GM10248 (cell line): ENCODE data around the gene PIGK.
A peak's percentile ranks its signal among the peaks of the same experiment; 100 is the strongest.

ENCODE experiments used
- CTCF ChIA-PET: fragments of 300-600 bp; sonication (Branson Sonifier 250); formaldehyde crosslinking; extraction: SDS; loops from one replicate; lab custom pipeline; 2021; ENCODE audit warnings: antibody characterized with exemption; lab: Yijun Ruan, JAX
- POLR2A ChIA-PET: fragments of 350-650 bp; sonication (Branson Sonifier 250); formaldehyde crosslinking; extraction: SDS; loops from one replicate; lab custom pipeline; 2020; ENCODE audit warnings: antibody characterized with exemption; lab: Yijun Ruan, JAX
- DNase-seq: peaks from one replicate; pipeline ENCODE4 v3.0.0; 2012; ENCODE audit errors: extremely low spot score
- TF ChIP-seq, protein P1 (sequence below): IDR thresholded peaks from 2 replicates; pipeline ENCODE4 v1.5.1; 2012; ENCODE audit warnings: mild to moderate bottlenecking, low read depth; ENCODE audit errors: extremely low read depth, missing control alignments, control extremely low read depth

PIGK gene

DNA sequence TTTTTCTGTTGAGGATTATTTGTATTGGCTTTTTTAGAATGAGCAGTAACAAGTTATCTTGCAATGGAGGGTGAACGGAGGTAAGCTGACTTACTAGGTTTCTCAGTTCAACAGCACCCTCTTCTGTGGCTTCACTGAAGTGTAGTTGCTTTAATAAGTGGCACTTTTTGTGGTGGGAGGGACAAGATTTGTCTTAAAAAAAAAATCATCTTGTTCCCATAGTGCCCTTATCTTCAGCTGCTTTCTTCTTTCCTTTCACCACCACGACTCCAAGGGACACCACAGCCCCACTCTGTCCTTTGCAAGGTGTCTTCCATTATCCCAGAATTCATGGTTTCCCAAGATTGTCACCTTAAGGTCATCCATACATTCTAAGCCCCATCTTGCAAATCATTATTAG lies 92.9 kb downstream of the PIGK start:
- ChIA-PET CTCF (interaction anchor here (1.0 kb wide), 2 partner anchors 12 to 972 kb away, joined by 3 read pairs; no protein-coding TSS in a partner anchor), POLR2A (no interaction called here)
- peak; percentile 37 for DNase-seq
- TF ChIP-seq, protein P1, sequence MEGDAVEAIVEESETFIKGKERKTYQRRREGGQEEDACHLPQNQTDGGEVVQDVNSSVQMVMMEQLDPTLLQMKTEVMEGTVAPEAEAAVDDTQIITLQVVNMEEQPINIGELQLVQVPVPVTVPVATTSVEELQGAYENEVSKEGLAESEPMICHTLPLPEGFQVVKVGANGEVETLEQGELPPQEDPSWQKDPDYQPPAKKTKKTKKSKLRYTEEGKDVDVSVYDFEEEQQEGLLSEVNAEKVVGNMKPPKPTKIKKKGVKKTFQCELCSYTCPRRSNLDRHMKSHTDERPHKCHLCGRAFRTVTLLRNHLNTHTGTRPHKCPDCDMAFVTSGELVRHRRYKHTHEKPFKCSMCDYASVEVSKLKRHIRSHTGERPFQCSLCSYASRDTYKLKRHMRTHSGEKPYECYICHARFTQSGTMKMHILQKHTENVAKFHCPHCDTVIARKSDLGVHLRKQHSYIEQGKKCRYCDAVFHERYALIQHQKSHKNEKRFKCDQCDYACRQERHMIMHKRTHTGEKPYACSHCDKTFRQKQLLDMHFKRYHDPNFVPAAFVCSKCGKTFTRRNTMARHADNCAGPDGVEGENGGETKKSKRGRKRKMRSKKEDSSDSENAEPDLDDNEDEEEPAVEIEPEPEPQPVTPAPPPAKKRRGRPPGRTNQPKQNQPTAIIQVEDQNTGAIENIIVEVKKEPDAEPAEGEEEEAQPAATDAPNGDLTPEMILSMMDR = peak; percentile 67

DNA sequence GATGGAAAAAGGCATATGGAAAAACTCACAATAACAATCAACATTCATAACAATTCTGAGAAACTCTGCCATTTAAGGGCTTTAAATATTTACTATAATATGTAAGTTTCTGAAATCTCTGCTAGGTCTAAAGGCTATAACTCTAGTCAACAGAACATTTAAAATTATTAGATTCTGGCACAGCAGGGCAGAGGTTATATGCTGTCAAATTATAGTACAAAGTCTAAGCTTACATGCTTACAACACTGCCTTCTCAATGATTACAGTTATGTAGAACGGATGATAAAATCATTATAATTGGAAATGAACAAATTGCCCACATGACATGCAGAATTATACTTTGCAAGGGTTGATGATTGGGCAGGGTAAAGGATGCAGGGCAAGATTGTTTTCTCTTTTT lies 97.7 kb downstream of the PIGK start:
- CTCF ChIA-PET = no interaction called here
- POLR2A ChIA-PET = no interaction called here
- TF ChIP-seq, protein P1 = no peak

DNA sequence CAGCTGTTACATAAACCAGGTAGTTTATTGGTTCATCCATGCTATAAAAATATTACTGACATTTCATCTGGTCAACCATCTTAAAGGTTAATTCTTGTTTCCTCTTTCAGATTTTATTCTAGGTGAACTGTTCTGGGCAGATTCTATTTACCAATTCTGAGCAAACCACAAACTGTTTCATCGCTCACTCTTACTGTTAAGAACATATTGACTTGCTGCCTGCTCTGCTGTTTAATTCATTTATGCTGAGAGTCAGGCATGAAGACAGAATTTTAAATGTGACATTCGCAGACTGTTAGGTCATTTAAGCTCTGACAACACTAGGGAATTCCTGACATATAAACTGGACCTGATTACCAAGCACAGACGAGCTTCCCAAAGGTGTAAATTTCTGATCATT lies 98.3 kb downstream of the PIGK start:
- POLR2A ChIA-PET = no interaction called here
- TF ChIP-seq, protein P1 = no peak
- CTCF ChIA-PET = interaction anchor here (1.1 kb wide), 1 partner anchor 967 kb away, joined by 3 read pairs; no protein-coding TSS in a partner anchor
- DNase-seq = no peak

More for the DNA sequence above, 97.7 kb downstream of the PIGK start:
- DNase-seq = no peak

DNA sequence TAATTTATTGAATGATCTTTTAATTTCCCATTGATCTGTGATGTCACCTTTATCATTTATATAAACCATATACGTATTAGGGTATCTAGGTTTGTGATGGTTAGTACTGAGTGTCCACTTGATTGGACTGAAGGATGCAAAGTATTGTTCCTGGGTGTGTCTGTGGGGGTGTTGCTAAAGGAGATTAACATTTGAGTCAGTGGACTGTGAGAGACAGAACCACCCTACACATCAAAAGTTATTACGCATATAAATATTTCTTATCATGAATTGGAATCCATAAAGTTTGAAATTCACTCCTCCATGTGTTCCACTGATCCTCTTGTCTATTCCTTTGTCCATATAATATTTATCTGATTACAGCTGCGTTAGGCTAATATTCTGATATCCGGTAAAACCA lies 100.5 kb downstream of the PIGK start:
- DNase-seq = no peak
- TF ChIP-seq, protein P1 = no peak
- ChIA-PET POLR2A (no interaction called here), CTCF (no interaction called here)

DNA sequence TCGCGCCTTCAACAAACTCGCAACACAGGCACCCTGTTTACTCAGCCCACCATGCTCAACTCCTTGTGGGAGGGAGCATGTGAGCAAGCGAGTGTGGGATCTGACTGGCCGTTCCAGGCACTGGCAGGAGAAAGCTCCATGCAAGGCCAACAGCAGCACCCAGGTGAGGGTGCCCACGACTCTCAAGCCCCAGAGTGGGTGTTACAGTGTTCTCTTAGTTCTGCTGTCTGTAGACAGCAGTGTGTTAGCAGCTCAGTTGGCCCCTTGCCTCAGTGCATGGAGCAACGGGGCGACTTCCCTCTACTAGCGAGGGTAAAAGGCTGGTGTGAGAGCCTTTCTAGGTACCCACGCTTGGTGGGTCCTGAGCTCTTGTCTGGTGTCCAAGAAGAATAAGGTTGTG lies 114.6 kb downstream of the PIGK start:
- no peak for DNase-seq
- TF ChIP-seq, protein P1 = no peak
- ChIA-PET CTCF (no interaction called here), POLR2A (no interaction called here)

DNA sequence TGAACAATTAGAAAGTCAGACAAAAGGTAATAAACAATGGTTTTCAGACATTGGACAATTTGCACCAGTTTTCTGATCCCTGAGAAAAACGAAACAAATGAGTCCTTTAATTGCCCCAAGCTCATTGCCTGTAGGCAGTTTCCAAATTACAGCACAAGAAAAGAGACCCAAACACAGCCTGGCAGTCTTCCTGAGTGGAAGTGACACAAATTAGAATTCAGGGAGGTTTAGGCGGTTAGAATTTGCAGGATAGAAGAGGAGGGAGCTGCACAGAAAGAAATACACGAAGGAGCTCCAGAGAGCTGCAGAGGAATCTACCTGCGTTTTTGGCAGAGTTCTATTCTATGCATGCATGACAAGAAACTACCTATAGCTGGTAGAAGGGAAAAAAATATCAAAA lies 115.7 kb downstream of the PIGK start:
- POLR2A ChIA-PET = interaction anchor here (0.6 kb wide), 1 partner anchor 41 kb away, joined by 4 read pairs; no protein-coding TSS in a partner anchor
- DNase-seq = no peak
- CTCF ChIA-PET = no interaction called here
- TF ChIP-seq, protein P1 = no peak
